ENCODE data around the gene SDR42E2. TPM values are rescaled to one million over a fixed set of nuclear protein-coding genes. Genes with fewer than 3 reads are reported as not detected.
A peak's percentile ranks its signal among the peaks of the same experiment; 100 is the strongest.

SDR42E2 gene
- total and polyA plus RNA-seq, 10 donors, result 0.09 to 0.24 (median 0.14) TPM; not detected in 5

DNA sequence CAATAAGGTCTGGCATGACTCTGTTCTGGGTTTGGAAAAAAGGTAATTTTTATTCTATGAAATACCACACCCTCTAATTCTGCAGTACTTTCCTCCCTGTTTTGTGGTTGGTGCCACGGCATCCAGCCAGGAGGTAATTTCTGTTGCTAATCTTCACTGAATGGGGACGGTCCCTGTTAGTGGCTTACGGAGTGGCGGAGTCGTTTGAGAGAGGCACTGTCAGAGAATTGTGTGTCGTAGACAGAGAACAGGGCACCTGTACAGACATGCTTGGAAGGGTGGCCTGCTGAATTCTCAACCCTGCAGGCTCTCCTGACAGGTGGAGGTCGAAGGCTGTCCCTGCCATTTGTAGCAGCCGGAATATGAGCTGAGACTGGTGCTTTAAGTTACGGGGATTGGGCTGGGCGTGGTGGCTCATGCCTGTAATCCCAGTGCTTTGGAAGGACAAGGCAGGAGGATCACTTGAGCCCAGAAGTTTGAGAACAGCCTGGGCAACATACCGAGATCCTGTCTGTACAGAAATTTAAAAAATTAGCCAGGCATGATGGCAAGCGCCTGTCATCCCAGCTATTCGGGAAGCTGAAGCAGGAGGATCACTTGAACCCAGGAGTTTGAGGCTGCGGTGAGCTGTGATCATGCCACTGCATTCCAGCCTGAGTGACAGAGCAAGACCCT is 77.0 kb downstream of the SDR42E2 start:
- Histone ChIP-seq H3K9me3 (no peaks in the 10 kb centered on the region), H3K4me1 (peaks cover 16 to 36% (median 22%) of the 10 kb centered on the region in 6 donors), H3K36me3 (peaks cover 0 to 29% (median under 1%) of the 10 kb centered on the region in 6 donors), H3K4me3 (no peak overlapping the region), H3K27me3 (replicated peaks in 1 of 7) (no peaks in the 10 kb centered on the region), H3K27ac (peak overlapping the region in 3 of 8 donors; percentile 30 to 75 (median 75))
- 83 to 88% (median 87%) methylated on average over 14 of the region's 14 CpGs for WGBS, 5 donors
- intact Hi-C loops (cut with DNase I; ENCODE audit: low total_unique reads), result no loop called here
- DNase-seq, result no peak
- TF ChIP-seq, protein P1, sequence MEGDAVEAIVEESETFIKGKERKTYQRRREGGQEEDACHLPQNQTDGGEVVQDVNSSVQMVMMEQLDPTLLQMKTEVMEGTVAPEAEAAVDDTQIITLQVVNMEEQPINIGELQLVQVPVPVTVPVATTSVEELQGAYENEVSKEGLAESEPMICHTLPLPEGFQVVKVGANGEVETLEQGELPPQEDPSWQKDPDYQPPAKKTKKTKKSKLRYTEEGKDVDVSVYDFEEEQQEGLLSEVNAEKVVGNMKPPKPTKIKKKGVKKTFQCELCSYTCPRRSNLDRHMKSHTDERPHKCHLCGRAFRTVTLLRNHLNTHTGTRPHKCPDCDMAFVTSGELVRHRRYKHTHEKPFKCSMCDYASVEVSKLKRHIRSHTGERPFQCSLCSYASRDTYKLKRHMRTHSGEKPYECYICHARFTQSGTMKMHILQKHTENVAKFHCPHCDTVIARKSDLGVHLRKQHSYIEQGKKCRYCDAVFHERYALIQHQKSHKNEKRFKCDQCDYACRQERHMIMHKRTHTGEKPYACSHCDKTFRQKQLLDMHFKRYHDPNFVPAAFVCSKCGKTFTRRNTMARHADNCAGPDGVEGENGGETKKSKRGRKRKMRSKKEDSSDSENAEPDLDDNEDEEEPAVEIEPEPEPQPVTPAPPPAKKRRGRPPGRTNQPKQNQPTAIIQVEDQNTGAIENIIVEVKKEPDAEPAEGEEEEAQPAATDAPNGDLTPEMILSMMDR (IDR thresholded peaks at IDR 0.05 in 8 of 11, conservative IDR thresholded peaks at IDR 0.05 in 3 of 11), result no peak
- TF ChIP-seq POLR2AphosphoS5 (IDR thresholded peaks at IDR 0.05) (no peak), POLR2A (IDR thresholded peaks at IDR 0.05) (no peak)

DNA sequence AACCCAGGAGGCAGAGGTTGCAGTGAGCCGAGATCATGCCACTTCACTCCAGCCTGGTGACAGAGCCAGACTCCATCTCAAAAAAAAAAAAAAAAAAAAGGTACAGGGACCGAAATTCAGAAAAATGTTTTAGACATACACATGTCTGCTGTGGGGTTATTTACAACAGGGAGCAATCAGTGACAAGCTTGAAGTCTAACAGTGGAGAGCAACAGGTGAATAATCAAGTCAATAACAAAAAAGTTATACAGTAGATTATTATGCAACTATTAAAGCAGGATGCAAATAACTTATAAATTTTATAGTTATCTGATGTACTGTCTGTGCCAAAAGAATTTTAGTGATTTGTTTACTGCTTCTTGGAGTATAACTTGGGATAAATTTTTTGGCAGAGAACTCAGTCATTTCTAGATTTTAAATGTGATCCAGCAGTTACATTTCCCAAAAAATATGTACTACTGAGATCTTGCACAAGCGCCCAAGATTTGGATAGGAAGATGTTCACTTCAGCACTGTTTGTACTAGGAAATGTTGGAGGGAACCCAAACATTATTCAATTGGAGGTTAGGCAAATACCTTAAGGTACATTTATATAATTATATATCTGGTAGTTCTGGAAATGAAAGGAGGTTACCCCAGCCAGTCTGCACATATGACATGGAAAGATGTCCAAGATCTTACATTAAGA is 77.9 kb downstream of the SDR42E2 start:
- Histone ChIP-seq H3K4me3 (no peak overlapping the region), H3K9me3 (no peaks in the 10 kb centered on the region), H3K4me1 (peaks cover 16 to 36% (median 22%) of the 10 kb centered on the region in 6 donors), H3K27me3 (replicated peaks in 1 of 7) (no peaks in the 10 kb centered on the region), H3K27ac (peak overlapping the region in 7 of 8 donors; percentile 24 to 75 (median 73)), H3K36me3 (peaks cover 0 to 38% (median 7%) of the 10 kb centered on the region in 6 donors)
- TF ChIP-seq POLR2A (IDR thresholded peaks at IDR 0.05) (no peak), POLR2AphosphoS5 (IDR thresholded peaks at IDR 0.05) (no peak)
- TF ChIP-seq, protein P1 (IDR thresholded peaks at IDR 0.05 in 8 of 11, conservative IDR thresholded peaks at IDR 0.05 in 3 of 11), result no peak
- WGBS, 5 donors, result 67 to 89% (median 76%) methylated on average over 3 of the region's 3 CpGs
- no peak for DNase-seq
- intact Hi-C loops (cut with DNase I; ENCODE audit: low total_unique reads), result no loop called here

Other genes starting within 250 kb of the SDR42E2 start
- gene UQCRC2, start 209.1 kb upstream of the SDR42E2 start, total RNA-seq, result 100 to 1,000 TPM; 113 to 172 (median 164) TPM
- gene UQCRC2, start 209.1 kb upstream of the SDR42E2 start, polyA plus RNA-seq, result 100 to 1,000 TPM in 1 of 3 donors, 10 to 100 TPM in 2; 75.1 to 107 (median 79.8) TPM
- gene PDZD9, start 161.4 kb upstream of the SDR42E2 start, total RNA-seq, result not detected
- gene PDZD9, start 161.4 kb upstream of the SDR42E2 start, polyA plus RNA-seq, result not detected
- gene MOSMO, start 154.4 kb upstream of the SDR42E2 start, total RNA-seq, result 10 to 100 TPM; 12.3 to 35.7 (median 19.4) TPM
- gene MOSMO, start 154.4 kb upstream of the SDR42E2 start, polyA plus RNA-seq, result 10 to 100 TPM in 1 of 3 donors, 1 to 10 TPM in 2; 9.5 to 10.7 (median 9.8) TPM
- gene VWA3A, start 70.0 kb upstream of the SDR42E2 start, total RNA-seq, result 1 to 10 TPM in 1 of 7 donors, under 1 TPM in 4, not detected in 2; 0.23 to 2.1 (median 0.52) TPM
- under 1 TPM; 0.08 to 0.35 (median 0.20) TPM for gene VWA3A, start 70.0 kb upstream of the SDR42E2 start, polyA plus RNA-seq
- 10 to 100 TPM; 19.5 to 37.7 (median 27.5) TPM for gene EEF2K, start 43.8 kb downstream of the SDR42E2 start, total RNA-seq
- gene EEF2K, start 43.8 kb downstream of the SDR42E2 start, polyA plus RNA-seq, result 1 to 10 TPM; 2.4 to 5.8 (median 2.6) TPM
- gene POLR3E, start 134.9 kb downstream of the SDR42E2 start, total RNA-seq, result 10 to 100 TPM; 40.4 to 58.0 (median 52.2) TPM
- 10 to 100 TPM; 17.3 to 19.3 (median 18.8) TPM for gene POLR3E, start 134.9 kb downstream of the SDR42E2 start, polyA plus RNA-seq
- 10 to 100 TPM; 19.2 to 33.4 (median 27.1) TPM for gene CDR2, start 212.1 kb downstream of the SDR42E2 start, total RNA-seq
- gene CDR2, start 212.1 kb downstream of the SDR42E2 start, polyA plus RNA-seq, result 10 to 100 TPM in 1 of 3 donors, 1 to 10 TPM in 2; 7.7 to 10.1 (median 9.8) TPM

All from spleen (tissue), 11 donors.